B cell (primary cell): ENCODE measurements around the gene VCAM1. TPM values are rescaled to one million over a fixed set of nuclear protein-coding genes. Genes with fewer than 3 reads are reported as not detected.
A peak's percentile ranks its signal among the peaks of the same experiment; 100 is the strongest.
"Not testable (repeated sequence)": the region's sequence is repeated elsewhere in the genome, so short reads cannot be mapped to it uniquely, and the experiment has no call there.

Experiments used
- ATAC-seq: fragments of 200-7000 bp; cut with Tn5 transposase; one replicate; pipeline ENCODE4 v1.10.0; 2021; ENCODE audit warnings: low read depth, mild to moderate bottlenecking, moderate number of reproducible peaks, moderate library complexity
- CTCF ChIA-PET: fragments of 350-600 bp; sonication (Branson Sonifier 250); formaldehyde crosslinking; loops from one replicate; lab custom pipeline; 2021; ENCODE audit warnings: antibody characterized with exemption, inconsistent platforms; lab: Charles Lee
- POLR2A ChIA-PET: fragments of 350-600 bp; sonication (Branson Sonifier 250); formaldehyde crosslinking; loops from one replicate; lab custom pipeline; 2021; ENCODE audit warnings: antibody characterized with exemption; lab: Charles Lee
- DNase-seq: peaks from one replicate; pipeline ENCODE4 v3.0.0; 2013
- H2AFZ ChIP-seq: 2 replicates; pipeline ENCODE4 v1.6.1; 2012; ENCODE audit warnings: mild to moderate bottlenecking, low read depth, low read length; ENCODE audit not compliant: insufficient read depth, poor library complexity, severe bottlenecking
- H3K27ac ChIP-seq, 2 donors: 1 replicate in 1 of 2; 2 replicates in 1 of 2; pipeline ENCODE4 v1.5.1; 2012 to 2013; ENCODE audit warnings: low read length in 2 of 2, mild to moderate bottlenecking in 2 of 2, moderate library complexity in 1 of 2
- H3K27me3 ChIP-seq, 4 experiments: fragments of 200-600 bp in 1 of 4; sonication (generic) in 1 of 4; replicated peaks in 1 of 4; 1 replicate in 2 of 4; 2 replicates in 2 of 4; pipeline versions ENCODE4 v1.6.1 to v1.7.0; 2013 to 2016; ENCODE audit warnings: low read length in 3 of 4, mild to moderate bottlenecking in 2 of 4, mixed read lengths in 1 of 4, moderate library complexity in 1 of 4; ENCODE audit not compliant: insufficient read depth in 4 of 4, control insufficient read depth in 3 of 4; ENCODE audit errors: control extremely low read depth in 1 of 4
- H3K36me3 ChIP-seq, 2 experiments: replicated peaks in 1 of 2; 1 replicate in 1 of 2; 2 replicates in 1 of 2; pipeline versions ENCODE4 v1.6.1 to v1.7.1; 2013; ENCODE audit warnings: low read length in 1 of 2; ENCODE audit not compliant: insufficient read depth in 2 of 2, control insufficient read depth in 1 of 2; ENCODE audit errors: control extremely low read depth in 1 of 2, extremely low read depth in 1 of 2
- H3K4me1 ChIP-seq, 2 donors: fragments of 200-600 bp in 1 of 2; sonication (generic) in 1 of 2; 1 replicate in 1 of 2; 2 replicates in 1 of 2; pipeline versions ENCODE4 v1.5.1 to v1.6.1; 2013 to 2017; ENCODE audit warnings: low read length in 2 of 2; ENCODE audit not compliant: control insufficient read depth in 2 of 2, insufficient read depth in 2 of 2
- H3K4me2 ChIP-seq: replicated peaks from 2 replicates; pipeline ENCODE3; 2012; ENCODE audit warnings: mild to moderate bottlenecking, low read depth, low read length; ENCODE audit not compliant: poor library complexity, severe bottlenecking
- H3K4me3 ChIP-seq, 5 experiments: fragments of 200-600 bp in 1 of 5; sonication (generic) in 1 of 5; 1 replicate in 3 of 5; 2 replicates in 2 of 5; pipeline versions ENCODE4 v1.5.1 to v1.7.0; 2011 to 2016; ENCODE audit warnings: low read length in 4 of 5, mild to moderate bottlenecking in 4 of 5, low read depth in 2 of 5, control low read depth in 1 of 5, moderate library complexity in 1 of 5; ENCODE audit not compliant: insufficient read depth in 1 of 5; ENCODE audit errors: control extremely low read depth in 1 of 5, extremely low read depth in 1 of 5
- H3K79me2 ChIP-seq: fragments of 200-600 bp; sonication (generic); one replicate; pipeline ENCODE4 v1.6.0; 2016; ENCODE audit warnings: low read length; ENCODE audit not compliant: control insufficient read depth, insufficient read depth
- H3K9ac ChIP-seq: fragments of 200-600 bp; sonication (generic); 2 replicates; pipeline ENCODE4 v1.6.1; 2017; ENCODE audit warnings: mild to moderate bottlenecking, low read length, moderate library complexity
- H3K9me3 ChIP-seq, 3 donors: one replicate each; pipeline versions ENCODE4 v1.6.1 to v1.7.1; 2013; ENCODE audit warnings: low read length in 2 of 3; ENCODE audit not compliant: control insufficient read depth in 2 of 3, insufficient read depth in 1 of 3; ENCODE audit errors: control extremely low read depth in 1 of 3
- H4K20me1 ChIP-seq: 2 replicates; pipeline ENCODE4 v1.6.0; 2012; ENCODE audit warnings: mild to moderate bottlenecking, low read length; ENCODE audit not compliant: insufficient read depth, control insufficient read depth, poor library complexity, severe bottlenecking
- H3K27ac Mint-ChIP-seq: one replicate; pipeline ENCODE4 v1.8.0; 2021; ENCODE audit warnings: mixed read lengths
- H3K27me3 Mint-ChIP-seq: one replicate; pipeline ENCODE4 v1.8.0; 2021; ENCODE audit warnings: mixed read lengths
- H3K4me1 Mint-ChIP-seq: one replicate; pipeline ENCODE4 v1.8.0; 2021; ENCODE audit warnings: mixed read lengths
- H3K4me3 Mint-ChIP-seq: one replicate; pipeline ENCODE4 v1.8.0; 2021; ENCODE audit warnings: mixed read lengths
- H3K9me3 Mint-ChIP-seq: one replicate; pipeline ENCODE4 v1.8.0; 2022; ENCODE audit warnings: mixed read lengths; ENCODE audit not compliant: insufficient read depth
- CTCF ChIP-seq: fragments of 200-600 bp; IDR thresholded peaks from one replicate; pipeline ENCODE4 v1.8.0; 2022; ENCODE audit warnings: antibody characterized with exemption, mild to moderate bottlenecking
- EZH2 ChIP-seq: IDR thresholded peaks from 2 replicates; pipeline ENCODE4 v1.6.1; 2012; ENCODE audit warnings: borderline replicate concordance, low read depth, mild to moderate bottlenecking, moderate library complexity, low read length; ENCODE audit not compliant: insufficient read depth, poor library complexity, severe bottlenecking
- WGBS: methylation state at CpG from one replicate; pipeline ENCODE4 v1.1.5; 2013; ENCODE audit warnings: missing lambda C conversion rate; ENCODE audit not compliant: insufficient coverage; 5-methylcytosine and 5-hydroxymethylcytosine counted together
- intact Hi-C: fragments of 100-400 bp; cut with micrococcal nuclease; formaldehyde crosslinking; loops from one replicate; pipeline ENCODE4 v1.10.0; 2022
- polyA plus RNA-seq: library from polyadenylated mRNA; depleted of rRNA; stranded (reverse); fragments of >200 nt; gene quantifications from 2 replicates; pipeline ENCODE4 v1.2.3, GENCODE V29; 2012
- total RNA-seq, 2 donors: library from RNA; stranded (reverse); fragments of 120-200 nt in 1 of 2; gene quantifications; 1 replicate in 1 of 2; 2 replicates in 1 of 2; pipeline versions ENCODE4 v1.2.3 to v1.2.4, GENCODE V29; 2013 to 2022

VCAM1 gene
- total and polyA plus RNA-seq, 2 donors (not counting 1 experiment from before 2014, with no cell fraction given) = not detected

- no CpG with 5 or more reads among the region's 1 CpG for WGBS
- no peaks in the 10 kb centered on the region for H3K4me1 ChIP-seq
- intact Hi-C loops = no loop called here
- CTCF ChIA-PET = no interaction called here
- H4K20me1 ChIP-seq = no peaks in the 10 kb centered on the region
- Mint-ChIP-seq H3K4me3 (no peak overlapping the region), H3K27me3 (peaks cover 13% of the 10 kb centered on the region), H3K4me1 (no peaks in the 10 kb centered on the region), H3K9me3 (no peaks in the 10 kb centered on the region), H3K27ac (no peak overlapping the region)
- no peak overlapping the region for H3K27ac ChIP-seq
- H3K9me3 ChIP-seq = no peaks in the 10 kb centered on the region
- H3K4me2 ChIP-seq = no peak overlapping the region
- H3K79me2 ChIP-seq = no peaks in the 10 kb centered on the region
- POLR2A ChIA-PET = no interaction called here
- no peak overlapping the region for H3K4me3 ChIP-seq
- DNase-seq (no peak), ATAC-seq (no peak)
- no peak for TF ChIP-seq EZH2
- no peak for TF ChIP-seq CTCF
- no peaks in the 10 kb centered on the region for H3K27me3 ChIP-seq
- no peaks in the 10 kb centered on the region for H3K36me3 ChIP-seq
- no peak overlapping the region for H3K9ac ChIP-seq
- H2AFZ ChIP-seq = no peak overlapping the region
These were observed 8.4 kb upstream of the VCAM1 start for GRCh38 chr1:100710906-100711682.

- DNase-seq = peak; percentile 3
- H3K9ac ChIP-seq, H3K27me3 ChIP-seq, H3K4me1 ChIP-seq, CTCF ChIA-PET, H3K79me2 ChIP-seq, H3K4me3 ChIP-seq, H3K36me3 ChIP-seq, ATAC-seq, H4K20me1 ChIP-seq, H3K9me3 ChIP-seq, H3K27ac ChIP-seq, H3K4me2 ChIP-seq, intact Hi-C loops, H2AFZ ChIP-seq, H3K27ac Mint-ChIP-seq, POLR2A ChIA-PET, H3K4me3 Mint-ChIP-seq, H3K9me3 Mint-ChIP-seq, H3K4me1 Mint-ChIP-seq: not testable (repeated sequence)
- 79% methylated on average over 15 of the region's 15 CpGs for WGBS
- H3K27me3 Mint-ChIP-seq = peaks cover 18% of the 10 kb centered on the region
These were observed 6.5 kb upstream of the VCAM1 start for GRCh38 chr1:100713027-100713426.
